H9 (cell line): ENCODE data around the gene IKZF1. TPM values are rescaled to one million over a fixed set of nuclear protein-coding genes. Genes with fewer than 3 reads are reported as not detected.

Experiments
- DNase-seq: peaks from one replicate; pipeline ENCODE4 v3.0.0-alpha.2; 2017
- H2AFZ ChIP-seq: one replicate; pipeline ENCODE4 v1.6.1; 2013; ENCODE audit warnings: mild to moderate bottlenecking, low read length, control low read depth, moderate library complexity
- H2AK5ac ChIP-seq: 2 replicates; pipeline ENCODE4 v1.6.1; 2013; ENCODE audit warnings: low read length, control low read depth, mixed read lengths; ENCODE audit not compliant: insufficient read length
- H2BK120ac ChIP-seq: one replicate; pipeline ENCODE4 v1.6.1; 2013; ENCODE audit warnings: low read depth, mild to moderate bottlenecking, low read length, control low read depth, inconsistent platforms; ENCODE audit not compliant: poor library complexity, severe bottlenecking
- H2BK12ac ChIP-seq: 2 replicates; pipeline ENCODE4 v1.6.1; 2013; ENCODE audit warnings: low read length, control low read depth, mixed read lengths, low read depth; ENCODE audit not compliant: insufficient read length
- H2BK15ac ChIP-seq: 2 replicates; pipeline ENCODE4 v1.6.1; 2013; ENCODE audit warnings: low read depth, low read length, control low read depth
- H2BK20ac ChIP-seq: one replicate; pipeline ENCODE4 v1.6.1; 2013; ENCODE audit warnings: low read depth, mild to moderate bottlenecking, low read length, control low read depth, inconsistent platforms; ENCODE audit not compliant: poor library complexity, severe bottlenecking
- H2BK5ac ChIP-seq: 2 replicates; pipeline ENCODE4 v1.6.1; 2013; ENCODE audit warnings: low read length, control low read depth, mixed read lengths; ENCODE audit not compliant: insufficient read length
- H3K14ac ChIP-seq: 2 replicates; pipeline ENCODE4 v1.6.1; 2013; ENCODE audit warnings: low read length, control low read depth; ENCODE audit not compliant: insufficient read depth
- H3K18ac ChIP-seq: 2 replicates; pipeline ENCODE4 v1.6.1; 2013; ENCODE audit warnings: low read depth, mild to moderate bottlenecking, mixed read lengths, low read length, control low read depth; ENCODE audit not compliant: insufficient read length
- H3K23ac ChIP-seq: 2 replicates; pipeline ENCODE4 v1.6.1; 2013; ENCODE audit warnings: low read length, control low read depth, mixed read lengths, low read depth; ENCODE audit not compliant: insufficient read length
- H3K23me2 ChIP-seq: 2 replicates; pipeline ENCODE4 v1.6.1; 2013; ENCODE audit warnings: low read depth, mild to moderate bottlenecking, mixed read lengths, low read length, control low read depth; ENCODE audit not compliant: insufficient read length, poor library complexity, severe bottlenecking
- H3K27ac ChIP-seq: 2 replicates; pipeline ENCODE4 v1.5.1; 2013; ENCODE audit warnings: low read length, control low read depth, mixed read lengths, low read depth; ENCODE audit not compliant: insufficient read length
- H3K27me3 ChIP-seq: 2 replicates; pipeline ENCODE4 v1.6.1; 2013; ENCODE audit warnings: low read length, control low read depth, inconsistent platforms; ENCODE audit not compliant: insufficient read depth
- H3K4ac ChIP-seq: 2 replicates; pipeline ENCODE4 v1.6.1; 2013; ENCODE audit warnings: low read depth, mild to moderate bottlenecking, control low read depth, inconsistent platforms, low read length, moderate library complexity
- H3K4me1 ChIP-seq: 2 replicates; pipeline ENCODE4 v1.6.1; 2013; ENCODE audit warnings: low read length, control low read depth, inconsistent platforms; ENCODE audit not compliant: insufficient read depth
- H3K4me2 ChIP-seq: 2 replicates; pipeline ENCODE4 v1.6.1; 2013; ENCODE audit warnings: low read length, control low read depth, mixed read lengths; ENCODE audit not compliant: insufficient read length, insufficient read depth
- H3K56ac ChIP-seq: 2 replicates; pipeline ENCODE4 v1.6.1; 2013; ENCODE audit warnings: low read depth, mild to moderate bottlenecking, mixed read lengths, low read length, control low read depth; ENCODE audit not compliant: insufficient read length
- H3K79me1 ChIP-seq: 2 replicates; pipeline ENCODE4 v1.6.1; 2013; ENCODE audit warnings: low read depth, mild to moderate bottlenecking, moderate library complexity, low read length, control low read depth, inconsistent platforms; ENCODE audit not compliant: insufficient read depth, poor library complexity, severe bottlenecking
- H3K79me2 ChIP-seq: 2 replicates; pipeline ENCODE4 v1.6.1; 2013; ENCODE audit warnings: low read length, control low read depth, inconsistent platforms; ENCODE audit not compliant: insufficient read depth
- H3K9ac ChIP-seq: 2 replicates; pipeline ENCODE4 v1.6.1; 2013; ENCODE audit warnings: low read length, control low read depth, mixed read lengths; ENCODE audit not compliant: insufficient read length; ENCODE audit errors: extremely low read depth
- H3K9me3 ChIP-seq: one replicate; pipeline ENCODE4 v1.6.1; 2013; ENCODE audit warnings: low read depth, low read length, inconsistent platforms; ENCODE audit not compliant: control insufficient read depth
- H3T11ph ChIP-seq: one replicate; pipeline ENCODE4 v1.6.1; 2013; ENCODE audit warnings: mild to moderate bottlenecking, low read length, control low read depth, inconsistent platforms
- H4K20me1 ChIP-seq: one replicate; pipeline ENCODE4 v1.6.1; 2013; ENCODE audit not compliant: control insufficient read depth, insufficient read length, insufficient read depth
- H4K5ac ChIP-seq: 2 replicates; pipeline ENCODE4 v1.6.1; 2013; ENCODE audit warnings: low read depth, mild to moderate bottlenecking, mixed read lengths, low read length, control low read depth; ENCODE audit not compliant: insufficient read length
- H4K8ac ChIP-seq: replicated peaks from 2 replicates; pipeline ENCODE4 v1.6.1; 2013; ENCODE audit warnings: low read length, control low read depth, mixed read lengths, low read depth; ENCODE audit not compliant: insufficient read length
- H4K91ac ChIP-seq: 2 replicates; pipeline ENCODE4 v1.6.1; 2013; ENCODE audit warnings: low read depth, mild to moderate bottlenecking, moderate library complexity, mixed read lengths, low read length, control low read depth; ENCODE audit not compliant: insufficient read length
- H3K27ac Mint-ChIP-seq, 3 experiments: 2 replicates in 2 of 3; 3 replicates in 1 of 3; pipeline ENCODE4 v1.8.0; 2020 to 2021; ENCODE audit warnings: mixed read lengths in 3 of 3, mild to moderate bottlenecking in 1 of 3, moderate library complexity in 1 of 3
- H3K27me3 Mint-ChIP-seq: 2 replicates; pipeline ENCODE4 v1.8.0; 2021; ENCODE audit warnings: low read depth, mild to moderate bottlenecking, moderate library complexity, mixed read lengths
- H3K36me3 Mint-ChIP-seq, 3 experiments: 2 replicates in 2 of 3; 3 replicates in 1 of 3; pipeline ENCODE4 v1.8.0; 2020 to 2021; ENCODE audit warnings: low read depth in 3 of 3, mixed read lengths in 3 of 3; ENCODE audit not compliant: insufficient read depth in 1 of 3
- H3K4me1 Mint-ChIP-seq, 2 experiments: 2 replicates each; pipeline ENCODE4 v1.8.0; 2020; ENCODE audit warnings: mixed read lengths in 2 of 2
- H3K4me3 Mint-ChIP-seq, 2 experiments: 2 replicates in 1 of 2; 3 replicates in 1 of 2; pipeline ENCODE4 v1.8.0; 2020 to 2021; ENCODE audit warnings: mild to moderate bottlenecking in 2 of 2, mixed read lengths in 2 of 2, moderate library complexity in 1 of 2
- H3K9me3 Mint-ChIP-seq, 2 experiments: 2 replicates in 1 of 2; 3 replicates in 1 of 2; pipeline ENCODE4 v1.8.0; 2020; ENCODE audit warnings: mild to moderate bottlenecking in 2 of 2, mixed read lengths in 2 of 2, moderate library complexity in 1 of 2
- CTCF ChIP-seq: fragments of 200-600 bp; sonication (generic); conservative IDR thresholded peaks from 3 replicates; pipeline ENCODE4 v1.8.0; 2021; ENCODE audit warnings: antibody characterized with exemption, mild to moderate bottlenecking
- WGBS: extraction: QIAGEN DNeasy Blood & Tissue Kit; methylation state at CpG from one replicate; pipeline ENCODE4 v1.1.7; 2013; ENCODE audit warnings: missing lambda C conversion rate, low lambda C conversion rate, mixed read lengths; ENCODE audit not compliant: insufficient read length; ENCODE audit errors: extremely low coverage; 5-methylcytosine and 5-hydroxymethylcytosine counted together
- total RNA-seq: library from RNA; stranded (reverse); gene quantifications from 2 replicates; pipeline ENCODE4 v1.2.1, GENCODE V29; 2021

Gene IKZF1
- total RNA-seq, 1 experiment from 2014 or later = 0.98 TPM

- Histone ChIP-seq H3K14ac (no peak overlapping the region), H3K23me2 (no peaks in the 10 kb centered on the region), H3T11ph (no peak overlapping the region), H2BK120ac (no peak overlapping the region), H2BK5ac (no peak overlapping the region), H2AK5ac (no peak overlapping the region), H3K4ac (no peak overlapping the region), H3K27me3 (no peaks in the 10 kb centered on the region), H3K23ac (no peak overlapping the region), H3K9me3 (no peaks in the 10 kb centered on the region), H3K9ac (no peak overlapping the region), H4K8ac (no peak overlapping the region), H4K5ac (no peak overlapping the region), H3K79me2 (no peaks in the 10 kb centered on the region), H3K18ac (no peak overlapping the region), H3K56ac (no peak overlapping the region), H3K79me1 (no peaks in the 10 kb centered on the region), H3K4me1 (0 out of 2 replicates have a peak, but pooled peaks cover 2% of the 10 kb centered on the region), H2BK12ac (no peak overlapping the region), H2BK20ac (no peak overlapping the region), H3K4me2 (no peak overlapping the region), H4K91ac (no peak overlapping the region), H3K27ac (no peak overlapping the region), H2BK15ac (no peak overlapping the region), H2AFZ (no peak overlapping the region), H4K20me1 (no peaks in the 10 kb centered on the region)
- Mint-ChIP-seq H3K27ac (no peak overlapping the region), H3K9me3 (no peaks in the 10 kb centered on the region), H3K4me3 (no peak overlapping the region), H3K27me3 (peaks cover 10% of the 10 kb centered on the region), H3K36me3 (no peaks in the 10 kb centered on the region), H3K4me1 (peaks cover 10 to 18% of the 10 kb centered on the region in 2 experiments)
- WGBS = 100% methylated on average over 1 of the region's 1 CpG
- no peak for TF ChIP-seq CTCF
- DNase-seq = no peak
These were observed 30.0 kb downstream of the IKZF1 start for GRCh38 chr7:50334341-50334994.
